Hepatocyte (in vitro differentiated cells): Measurements from ENCODE around the gene KATNB1. TPM values are rescaled to one million over a fixed set of nuclear protein-coding genes. Genes with fewer than 3 reads are reported as not detected.

ENCODE experiments used
- DNase-seq: peaks from one replicate; pipeline ENCODE4 v3.0.0-alpha.2; 2016; ENCODE audit warnings: low spot score
- H2AFZ ChIP-seq: fragments of 200-600 bp; sonication (generic); 2 replicates; pipeline ENCODE4 v1.6.0; 2016; ENCODE audit warnings: antibody characterized with exemption, mild to moderate bottlenecking
- H3K27ac ChIP-seq: fragments of 200-600 bp; sonication (generic); 2 replicates; pipeline ENCODE4 v1.5.1; 2016; ENCODE audit warnings: mild to moderate bottlenecking
- H3K27me3 ChIP-seq: fragments of 200-600 bp; sonication (generic); 2 replicates; pipeline ENCODE4 v1.6.1; 2016
- H3K36me3 ChIP-seq: fragments of 200-600 bp; sonication (generic); replicated peaks from 2 replicates; pipeline ENCODE4 v1.5.1; 2016; ENCODE audit warnings: low read depth; ENCODE audit not compliant: insufficient read depth
- H3K4me1 ChIP-seq: fragments of 200-600 bp; sonication (generic); 2 replicates; pipeline ENCODE4 v1.5.1; 2016; ENCODE audit warnings: mild to moderate bottlenecking, moderate library complexity; ENCODE audit not compliant: insufficient read depth
- H3K4me2 ChIP-seq: fragments of 200-600 bp; sonication (generic); 2 replicates; pipeline ENCODE4 v1.6.0; 2016
- H3K4me3 ChIP-seq: fragments of 200-600 bp; sonication (generic); 2 replicates; pipeline ENCODE4 v1.5.1; 2016; ENCODE audit warnings: mild to moderate bottlenecking
- H3K79me2 ChIP-seq: fragments of 200-600 bp; sonication (generic); 2 replicates; pipeline ENCODE4 v1.6.0; 2017; ENCODE audit warnings: mild to moderate bottlenecking
- H3K9me2 ChIP-seq: fragments of 200-600 bp; sonication (generic); replicated peaks from 2 replicates; pipeline ENCODE4 v1.6.0; 2017; ENCODE audit warnings: mild to moderate bottlenecking; ENCODE audit not compliant: insufficient read depth
- H3K9me3 ChIP-seq: fragments of 200-600 bp; sonication (generic); 2 replicates; pipeline ENCODE4 v1.5.1; 2016; ENCODE audit warnings: low read depth, mild to moderate bottlenecking
- H4K20me1 ChIP-seq: fragments of 200-600 bp; sonication (generic); 2 replicates; pipeline ENCODE4 v1.6.0; 2016; ENCODE audit warnings: mild to moderate bottlenecking; ENCODE audit not compliant: insufficient read depth, poor library complexity, severe bottlenecking
- CTCF ChIP-seq: fragments of 200-600 bp; sonication (generic); IDR thresholded peaks from 2 replicates; pipeline ENCODE4 v1.5.1; 2016; ENCODE audit warnings: antibody characterized with exemption, mild to moderate bottlenecking; ENCODE audit not compliant: poor library complexity
- EZH2 ChIP-seq: fragments of 200-600 bp; sonication (generic); IDR thresholded peaks from 2 replicates; pipeline ENCODE4 v1.6.1; 2016; ENCODE audit warnings: antibody characterized with exemption, mild to moderate bottlenecking, borderline replicate concordance
- EZH2phosphoT487 ChIP-seq: fragments of 200-600 bp; sonication (generic); IDR thresholded peaks from one replicate; pipeline ENCODE4 v1.6.1; 2018; ENCODE audit warnings: antibody characterized with exemption, mild to moderate bottlenecking, low read depth, moderate library complexity; ENCODE audit not compliant: unreplicated experiment, severe bottlenecking
- WGBS: methylation state at CpG from one replicate; pipeline ENCODE4 v1.1.6; 2016; ENCODE audit warnings: low lambda C conversion rate; ENCODE audit errors: missing lambda C conversion rate; 5-methylcytosine and 5-hydroxymethylcytosine counted together
- polyA plus RNA-seq: library from polyadenylated mRNA; unstranded; fragments of >200 nt; fragmentation: Nextera tagmentation; extraction: Ambion mirVana; gene quantifications from 2 replicates; pipeline ENCODE4 v1.2.1, GENCODE V29; 2016
- total RNA-seq: library from RNA; depleted of rRNA; stranded (reverse); fragments of >200 nt; gene quantifications from 2 replicates; pipeline ENCODE4 v1.2.3, GENCODE V29; 2014

KATNB1 gene
- total and polyA plus RNA-seq, 2 experiments from 2014 or later, result 12.3 to 15.3 TPM

- H3K9me2 ChIP-seq, result no peaks in the 10 kb centered on the region
- H3K9me3 ChIP-seq, result no peaks in the 10 kb centered on the region
- no peak for DNase-seq
- no peak overlapping the region for H2AFZ ChIP-seq
- 83% methylated on average over 11 of the region's 11 CpGs for WGBS
- TF ChIP-seq EZH2phosphoT487 (no peak), CTCF (no peak), EZH2 (no peak)
- no peaks in the 10 kb centered on the region for H3K36me3 ChIP-seq
- H3K79me2 ChIP-seq, result no peaks in the 10 kb centered on the region
- no peak overlapping the region for H3K4me3 ChIP-seq
- H3K27me3 ChIP-seq, result no peaks in the 10 kb centered on the region
- H4K20me1 ChIP-seq, result no peaks in the 10 kb centered on the region
- H3K4me2 ChIP-seq, result no peak overlapping the region
- no peak overlapping the region for H3K27ac ChIP-seq
- H3K4me1 ChIP-seq, result no peaks in the 10 kb centered on the region
Observed at GRCh38 chr16:57773019-57773418, 37.4 kb downstream of the KATNB1 start.

- no peaks in the 10 kb centered on the region for H3K27me3 ChIP-seq
- TF ChIP-seq EZH2 (no peak), CTCF (no peak), EZH2phosphoT487 (no peak)
- H3K36me3 ChIP-seq, result no peaks in the 10 kb centered on the region
- H2AFZ ChIP-seq, result no peak overlapping the region
- H3K9me3 ChIP-seq, result no peaks in the 10 kb centered on the region
- no peaks in the 10 kb centered on the region for H4K20me1 ChIP-seq
- 92% methylated on average over 11 of the region's 11 CpGs for WGBS
- no peaks in the 10 kb centered on the region for H3K4me1 ChIP-seq
- no peak overlapping the region for H3K4me3 ChIP-seq
- no peaks in the 10 kb centered on the region for H3K79me2 ChIP-seq
- H3K4me2 ChIP-seq, result no peak overlapping the region
- no peaks in the 10 kb centered on the region for H3K9me2 ChIP-seq
- H3K27ac ChIP-seq, result no peak overlapping the region
- no peak for DNase-seq
Observed at GRCh38 chr16:57773655-57774295, 38.2 kb downstream of the KATNB1 start.

GRCh38 chr16:57774705-57775285, 39.2 kb downstream of the KATNB1 start:
- H3K27me3 ChIP-seq, result no peaks in the 10 kb centered on the region
- WGBS, result 94% methylated on average over 12 of the region's 12 CpGs

More at GRCh38 chr16:57774705-57775285, 39.2 kb downstream of the KATNB1 start:
- Histone ChIP-seq H3K4me2 (no peak overlapping the region), H3K36me3 (no peaks in the 10 kb centered on the region), H3K9me3 (no peaks in the 10 kb centered on the region), H3K27ac (no peak overlapping the region), H3K9me2 (no peaks in the 10 kb centered on the region), H3K4me3 (no peak overlapping the region), H4K20me1 (no peaks in the 10 kb centered on the region), H3K4me1 (no peaks in the 10 kb centered on the region), H2AFZ (no peak overlapping the region), H3K79me2 (no peaks in the 10 kb centered on the region)
- TF ChIP-seq EZH2 (no peak), EZH2phosphoT487 (no peak), CTCF (no peak)
- no peak for DNase-seq
